ENCODE data around the gene GAREM1. TPM values are rescaled to one million over a fixed set of nuclear protein-coding genes. Genes with fewer than 3 reads are reported as not detected.

Gene GAREM1
- 1.4 and 2.7 TPM in 2 replicates for total RNA-seq (ENCODE audit: low replicate concordance)

GRCh38 chr18:32470714-32471633, at the start of gene GAREM1:
GAREM1 (minus strand) TSS chr18:32470882; CDS start chr18:32470428, 454 bp downstream.

All from smooth muscle cell of the coronary artery (primary cell).